Osteocyte (in vitro differentiated cells): ENCODE results near the gene GYPB. TPM values are rescaled to one million over a fixed set of nuclear protein-coding genes. Genes with fewer than 3 reads are reported as not detected.

Experiments
- total RNA-seq: library from RNA; stranded (reverse); gene quantifications from 2 replicates; pipeline ENCODE4 v1.2.1, GENCODE V29; 2021

GYPB gene
- total RNA-seq, 1 donor from 2014 or later = not detected

Other genes starting within 250 kb of the GYPB start
- not detected in 2 replicates for gene GYPE, start 113.8 kb downstream of the GYPB start, total RNA-seq
- gene GYPA, start 121.3 kb upstream of the GYPB start, total RNA-seq = not detected in 2 replicates